ENCODE measurements around the gene HS3ST4. TPM values are rescaled to one million over a fixed set of nuclear protein-coding genes. Genes with fewer than 3 reads are reported as not detected.
"Not testable (repeated sequence)": the region's sequence is repeated elsewhere in the genome, so short reads cannot be mapped to it uniquely, and the experiment has no call there.

The HS3ST4 gene
- total RNA-seq, 4 donors from 2014 or later = not detected

- Histone ChIP-seq H3K36me3 (no peaks in the 10 kb centered on the region), H3K4me3 (no peak overlapping the region), H3K27ac (no peak overlapping the region), H3K4me1 (no peaks in the 10 kb centered on the region), H3K27me3 (no peaks in the 10 kb centered on the region), H3K9me3 (no peaks in the 10 kb centered on the region)
- DNase-seq = no peak
- TF ChIP-seq CTCF (IDR thresholded peaks at IDR 0.05) (no peak), POLR2A (IDR thresholded peaks at IDR 0.05) (no peak)
Observed at GRCh38 chr16:25750488-25751216, 58.9 kb downstream of the HS3ST4 start.

GRCh38 chr16:25751230-25751835 is 59.6 kb downstream of the HS3ST4 start:
- no peak overlapping the region for H3K4me3 ChIP-seq
- no peak for DNase-seq
- H3K27me3 ChIP-seq = no peaks in the 10 kb centered on the region
- H3K9me3 ChIP-seq = no peaks in the 10 kb centered on the region
- TF ChIP-seq POLR2A (IDR thresholded peaks at IDR 0.05) (no peak), CTCF (IDR thresholded peaks at IDR 0.05) (no peak)
- no peaks in the 10 kb centered on the region for H3K4me1 ChIP-seq
- H3K36me3 ChIP-seq = no peaks in the 10 kb centered on the region
- H3K27ac ChIP-seq = no peak overlapping the region

GRCh38 chr16:25764466-25764865 is 72.7 kb downstream of the HS3ST4 start:
- no peaks in the 10 kb centered on the region for H3K9me3 ChIP-seq
- H3K27me3 ChIP-seq = no peaks in the 10 kb centered on the region
- H3K4me1 ChIP-seq = no peaks in the 10 kb centered on the region
- H3K27ac ChIP-seq = no peak overlapping the region
- no peak for DNase-seq
- H3K4me3 ChIP-seq = no peak overlapping the region
- no peaks in the 10 kb centered on the region for H3K36me3 ChIP-seq
- no peak for TF ChIP-seq CTCF (IDR thresholded peaks at IDR 0.05)
- no peak for TF ChIP-seq POLR2A (IDR thresholded peaks at IDR 0.05)

GRCh38 chr16:25771216-25771615 is 79.5 kb downstream of the HS3ST4 start:
- Histone ChIP-seq H3K27ac (no peak overlapping the region), H3K9me3 (peaks cover 0 to 3% (median 0%) of the 10 kb centered on the region in 4 donors), H3K4me3 (no peak overlapping the region), H3K27me3 (no peaks in the 10 kb centered on the region), H3K36me3 (no peaks in the 10 kb centered on the region), H3K4me1 (no peaks in the 10 kb centered on the region)
- DNase-seq = no peak
- TF ChIP-seq POLR2A (IDR thresholded peaks at IDR 0.05) (no peak), CTCF (IDR thresholded peaks at IDR 0.05) (no peak)

- Histone ChIP-seq H3K9me3 (peaks cover 0 to 3% (median 0%) of the 10 kb centered on the region in 4 donors), H3K27me3 (no peaks in the 10 kb centered on the region), H3K36me3 (no peaks in the 10 kb centered on the region), H3K27ac (no peak overlapping the region), H3K4me3 (no peak overlapping the region), H3K4me1 (no peaks in the 10 kb centered on the region)
- DNase-seq = no peak
- no peak for TF ChIP-seq POLR2A (IDR thresholded peaks at IDR 0.05)
- no peak for TF ChIP-seq CTCF (IDR thresholded peaks at IDR 0.05)
Observed at GRCh38 chr16:25771812-25772568, 80.2 kb downstream of the HS3ST4 start.

GRCh38 chr16:25776214-25776613 is 84.5 kb downstream of the HS3ST4 start:
- not testable (repeated sequence) for H3K27me3 ChIP-seq, H3K4me1 ChIP-seq, DNase-seq, H3K27ac ChIP-seq, H3K4me3 ChIP-seq, H3K36me3 ChIP-seq, H3K9me3 ChIP-seq
